Adrenal gland (tissue), 5 donors: ENCODE measurements around the gene STN1.

Source experiments
- POLR2A ChIP-seq, 2 donors: fragments of 450-650 bp; IDR thresholded peaks; one replicate each; pipeline ENCODE4 v1.6.1; 2017; ENCODE audit warnings: antibody characterized with exemption in 2 of 2, mild to moderate bottlenecking in 2 of 2, moderate library complexity in 1 of 2
- TF ChIP-seq, protein P1 (sequence below), 6 experiments: fragments of 450-650 bp in 4 of 6; fragments of 200-600 bp in 2 of 6; sonication (generic) in 1 of 6; IDR thresholded peaks; 1 replicate in 5 of 6; 2 replicates in 1 of 6; pipeline versions ENCODE4 v1.5.1 to v1.8.0; 2016 to 2021; ENCODE audit warnings: antibody characterized with exemption in 6 of 6, mild to moderate bottlenecking in 2 of 6, moderate library complexity in 1 of 6
- donor health status: DM: no; HTN: no; CAD: no.

DNA sequence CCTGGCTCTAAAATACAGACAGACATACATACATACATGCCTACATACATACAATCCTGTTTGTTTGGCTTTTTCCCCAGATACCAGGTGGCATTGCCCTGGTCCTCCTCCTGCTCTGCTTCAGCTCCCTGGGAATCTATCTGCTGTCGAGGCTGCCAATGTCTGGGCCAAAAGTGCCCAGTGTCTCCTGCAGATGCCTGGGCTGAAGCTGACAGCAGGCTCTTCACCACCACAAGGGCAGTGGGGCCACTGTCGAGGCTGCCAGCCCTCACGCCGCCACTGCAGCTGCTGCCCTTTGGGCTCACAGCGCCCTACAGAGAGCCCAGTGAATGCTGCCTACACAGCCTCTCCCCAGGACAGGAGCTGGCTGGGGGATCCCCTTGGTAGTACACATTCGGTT, 18.0 kb upstream of the STN1 start:
- TF ChIP-seq, protein P1, sequence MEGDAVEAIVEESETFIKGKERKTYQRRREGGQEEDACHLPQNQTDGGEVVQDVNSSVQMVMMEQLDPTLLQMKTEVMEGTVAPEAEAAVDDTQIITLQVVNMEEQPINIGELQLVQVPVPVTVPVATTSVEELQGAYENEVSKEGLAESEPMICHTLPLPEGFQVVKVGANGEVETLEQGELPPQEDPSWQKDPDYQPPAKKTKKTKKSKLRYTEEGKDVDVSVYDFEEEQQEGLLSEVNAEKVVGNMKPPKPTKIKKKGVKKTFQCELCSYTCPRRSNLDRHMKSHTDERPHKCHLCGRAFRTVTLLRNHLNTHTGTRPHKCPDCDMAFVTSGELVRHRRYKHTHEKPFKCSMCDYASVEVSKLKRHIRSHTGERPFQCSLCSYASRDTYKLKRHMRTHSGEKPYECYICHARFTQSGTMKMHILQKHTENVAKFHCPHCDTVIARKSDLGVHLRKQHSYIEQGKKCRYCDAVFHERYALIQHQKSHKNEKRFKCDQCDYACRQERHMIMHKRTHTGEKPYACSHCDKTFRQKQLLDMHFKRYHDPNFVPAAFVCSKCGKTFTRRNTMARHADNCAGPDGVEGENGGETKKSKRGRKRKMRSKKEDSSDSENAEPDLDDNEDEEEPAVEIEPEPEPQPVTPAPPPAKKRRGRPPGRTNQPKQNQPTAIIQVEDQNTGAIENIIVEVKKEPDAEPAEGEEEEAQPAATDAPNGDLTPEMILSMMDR (IDR thresholded peaks at IDR 0.05): no peak
- TF ChIP-seq POLR2A (IDR thresholded peaks at IDR 0.05): no peak
